ENCODE results near the gene MATCAP1. TPM values are rescaled to one million over a fixed set of nuclear protein-coding genes. Genes with fewer than 3 reads are reported as not detected.
A peak's percentile ranks its signal among the peaks of the same experiment; 100 is the strongest.

MATCAP1 gene
- total RNA-seq, 2 experiments from 2014 or later: 21.9 to 24.0 TPM

Small RNAs within 50 kb of the gene (microRNA-seq; reads per million reads assigned to microRNA genes)
- 73.5 reads per million, percentile 54 among the genes with 10 or more reads in this experiment for gene MIR328 (ENCODE audit: borderline microRNAs expressed, borderline replicate concordance)

Other genes with a start within 250 kb of the MATCAP1 start
- 100 to 1,000 TPM; 169 to 173 TPM for gene CIAO2B, start 249.6 kb downstream of the MATCAP1 start, total RNA-seq
- gene CES2, start 248.4 kb downstream of the MATCAP1 start, total RNA-seq: 10 to 100 TPM; 20.0 to 22.0 TPM
- gene CES3, start 222.7 kb downstream of the MATCAP1 start, total RNA-seq: under 1 TPM; 0.17 to 0.55 TPM
- gene CES4A, start 195.4 kb downstream of the MATCAP1 start, total RNA-seq: 1 to 10 TPM; 4.9 to 5.1 TPM
- 10 to 100 TPM; 79.6 to 86.8 TPM for gene CBFB, start 154.8 kb downstream of the MATCAP1 start, total RNA-seq
- 1 to 10 TPM; 7.8 to 8.4 TPM for gene PHAF1, start 74.0 kb downstream of the MATCAP1 start, total RNA-seq
- gene B3GNT9, start 33.0 kb downstream of the MATCAP1 start, total RNA-seq: 1 to 10 TPM; 1.1 to 1.2 TPM
- 10 to 100 TPM; 17.7 to 21.1 TPM for gene TRADD, start 24.1 kb downstream of the MATCAP1 start, total RNA-seq
- 10 to 100 TPM; 13.8 to 15.3 TPM for gene FBXL8, start 24.0 kb downstream of the MATCAP1 start, total RNA-seq
- gene HSF4, start 19.2 kb downstream of the MATCAP1 start, total RNA-seq: 10 to 100 TPM; 11.1 to 12.3 TPM
- 1 to 10 TPM; 3.8 to 4.4 TPM for gene NOL3, start 13.4 kb downstream of the MATCAP1 start, total RNA-seq
- gene EXOC3L1, start 6.2 kb upstream of the MATCAP1 start, total RNA-seq: not detected
- 10 to 100 TPM; 65.1 to 66.5 TPM for gene E2F4, start 8.2 kb upstream of the MATCAP1 start, total RNA-seq
- 1 to 10 TPM; 3.8 to 4.4 TPM for gene ELMO3, start 15.2 kb upstream of the MATCAP1 start, total RNA-seq
- 10 to 100 TPM; 24.6 to 29.4 TPM for gene TMEM208, start 43.2 kb upstream of the MATCAP1 start, total RNA-seq
- gene FHOD1, start 63.5 kb upstream of the MATCAP1 start, total RNA-seq: 10 to 100 TPM; 70.7 to 73.7 TPM
- 1 to 10 TPM; 5.2 TPM for gene SLC9A5, start 65.0 kb upstream of the MATCAP1 start, total RNA-seq
- 10 to 100 TPM; 14.3 to 14.4 TPM for gene PLEKHG4, start 95.6 kb upstream of the MATCAP1 start, total RNA-seq
- 1 to 10 TPM; 1.0 to 1.3 TPM for gene KCTD19, start 142.8 kb upstream of the MATCAP1 start, total RNA-seq
- under 1 TPM in 1 of 2 experiments, not detected in 1; 0.64 TPM for gene LRRC36, start 142.9 kb upstream of the MATCAP1 start, total RNA-seq
- not detected for gene TPPP3, start 209.5 kb upstream of the MATCAP1 start, total RNA-seq
- under 1 TPM; 0.12 to 0.32 TPM for gene ZDHHC1, start 232.5 kb upstream of the MATCAP1 start, total RNA-seq
- 1 to 10 TPM in 1 of 2 experiments, under 1 TPM in 1; 0.86 to 1.1 TPM for gene HSD11B2, start 247.2 kb upstream of the MATCAP1 start, total RNA-seq